SU-DHL-6 (cell line): Measurements from ENCODE around the gene SEC14L1.

Experiments
- EZH2phosphoT487 ChIP-seq: fragments of 200-600 bp; sonication (generic), shearing (Covaris generic); conservative IDR thresholded peaks from 2 replicates; pipeline ENCODE4 v1.6.1; 2018; ENCODE audit warnings: mild to moderate bottlenecking, antibody characterized with exemption, low read length, moderate library complexity, mixed read lengths
- TF ChIP-seq, protein P1 (sequence below): fragments of 200-600 bp; sonication (generic); IDR thresholded peaks from one replicate; pipeline ENCODE4 v1.5.1; 2017; ENCODE audit warnings: antibody characterized with exemption, mild to moderate bottlenecking, low read length, moderate library complexity; ENCODE audit not compliant: insufficient read depth, poor library complexity, severe bottlenecking

DNA sequence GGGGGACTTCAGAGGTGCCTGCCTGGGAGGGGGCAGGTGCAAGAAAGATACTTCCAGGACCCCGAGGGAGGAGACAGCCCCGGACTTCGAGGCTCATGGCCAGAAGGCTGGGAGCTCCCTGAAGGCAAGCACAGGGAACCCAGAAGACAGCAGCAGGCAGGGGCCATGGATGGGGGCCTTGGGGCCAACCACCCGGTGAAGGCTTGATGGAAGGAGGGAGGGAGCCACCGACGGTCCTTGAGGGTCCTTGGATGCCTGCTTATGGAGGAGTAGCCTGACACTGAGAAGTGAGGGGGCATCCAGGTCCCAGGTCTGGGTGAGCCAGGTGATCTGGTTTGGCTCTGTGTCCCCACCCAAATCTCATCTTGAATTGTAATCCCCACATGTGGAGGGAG lies 89.7 kb downstream of the SEC14L1 start:
- TF ChIP-seq EZH2phosphoT487 = no peak
- TF ChIP-seq, protein P1, sequence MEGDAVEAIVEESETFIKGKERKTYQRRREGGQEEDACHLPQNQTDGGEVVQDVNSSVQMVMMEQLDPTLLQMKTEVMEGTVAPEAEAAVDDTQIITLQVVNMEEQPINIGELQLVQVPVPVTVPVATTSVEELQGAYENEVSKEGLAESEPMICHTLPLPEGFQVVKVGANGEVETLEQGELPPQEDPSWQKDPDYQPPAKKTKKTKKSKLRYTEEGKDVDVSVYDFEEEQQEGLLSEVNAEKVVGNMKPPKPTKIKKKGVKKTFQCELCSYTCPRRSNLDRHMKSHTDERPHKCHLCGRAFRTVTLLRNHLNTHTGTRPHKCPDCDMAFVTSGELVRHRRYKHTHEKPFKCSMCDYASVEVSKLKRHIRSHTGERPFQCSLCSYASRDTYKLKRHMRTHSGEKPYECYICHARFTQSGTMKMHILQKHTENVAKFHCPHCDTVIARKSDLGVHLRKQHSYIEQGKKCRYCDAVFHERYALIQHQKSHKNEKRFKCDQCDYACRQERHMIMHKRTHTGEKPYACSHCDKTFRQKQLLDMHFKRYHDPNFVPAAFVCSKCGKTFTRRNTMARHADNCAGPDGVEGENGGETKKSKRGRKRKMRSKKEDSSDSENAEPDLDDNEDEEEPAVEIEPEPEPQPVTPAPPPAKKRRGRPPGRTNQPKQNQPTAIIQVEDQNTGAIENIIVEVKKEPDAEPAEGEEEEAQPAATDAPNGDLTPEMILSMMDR = no peak
